ENCODE data around the gene KIF2C.
"Not testable (repeated sequence)": the region's sequence is repeated elsewhere in the genome, so short reads cannot be mapped to it uniquely, and the experiment has no call there.

The KIF2C gene

DNA sequence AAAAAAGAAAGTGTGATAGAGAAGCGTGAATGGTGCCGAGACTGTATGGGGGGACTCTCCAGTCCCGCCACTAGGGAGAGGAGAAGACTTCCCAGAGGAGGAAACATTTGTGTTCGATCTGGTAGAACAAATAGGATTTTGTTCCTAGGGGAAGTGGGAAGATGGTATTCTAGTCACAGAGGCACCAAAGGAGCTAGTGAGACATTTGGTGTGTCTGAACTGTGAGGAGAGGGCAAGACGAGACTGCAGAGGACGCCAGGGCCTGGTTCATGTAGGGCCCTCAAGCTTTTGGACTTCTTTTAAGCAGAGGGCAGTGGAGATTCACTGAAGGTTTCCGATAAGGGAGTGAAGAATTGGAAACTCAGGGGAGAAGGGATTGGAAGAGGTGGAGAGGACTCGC is 71.6 kb downstream of the KIF2C start:
- H3K36me3 ChIP-seq (ENCODE audit: control insufficient read depth in 1 of 2, insufficient read depth in 2 of 2, low read length in 2 of 2) = no peaks in the 10 kb centered on the region
- no peak overlapping the region for H3K4me3 ChIP-seq (ENCODE audit: low read depth in 1 of 2, low read length in 2 of 2)
- no peaks in the 10 kb centered on the region for H3K27me3 ChIP-seq (ENCODE audit: control insufficient read depth in 1 of 2, insufficient read depth in 2 of 2, low read length in 2 of 2)
- H3K27ac ChIP-seq (ENCODE audit: low read depth, low read length) = no peak overlapping the region
- peaks cover 61 to 64% of the 10 kb centered on the region in 2 donors for H3K4me1 ChIP-seq (ENCODE audit: control insufficient read depth in 1 of 2, insufficient read depth in 2 of 2, low read length in 2 of 2)
- no peaks in the 10 kb centered on the region for H3K9me3 ChIP-seq (ENCODE audit: control insufficient read depth in 1 of 2, low read length in 2 of 2)
- H3K9ac ChIP-seq (ENCODE audit: low read depth in 1 of 2, low read length in 2 of 2) = peak overlapping the region in 1 of 2 donors; percentile 7

DNA sequence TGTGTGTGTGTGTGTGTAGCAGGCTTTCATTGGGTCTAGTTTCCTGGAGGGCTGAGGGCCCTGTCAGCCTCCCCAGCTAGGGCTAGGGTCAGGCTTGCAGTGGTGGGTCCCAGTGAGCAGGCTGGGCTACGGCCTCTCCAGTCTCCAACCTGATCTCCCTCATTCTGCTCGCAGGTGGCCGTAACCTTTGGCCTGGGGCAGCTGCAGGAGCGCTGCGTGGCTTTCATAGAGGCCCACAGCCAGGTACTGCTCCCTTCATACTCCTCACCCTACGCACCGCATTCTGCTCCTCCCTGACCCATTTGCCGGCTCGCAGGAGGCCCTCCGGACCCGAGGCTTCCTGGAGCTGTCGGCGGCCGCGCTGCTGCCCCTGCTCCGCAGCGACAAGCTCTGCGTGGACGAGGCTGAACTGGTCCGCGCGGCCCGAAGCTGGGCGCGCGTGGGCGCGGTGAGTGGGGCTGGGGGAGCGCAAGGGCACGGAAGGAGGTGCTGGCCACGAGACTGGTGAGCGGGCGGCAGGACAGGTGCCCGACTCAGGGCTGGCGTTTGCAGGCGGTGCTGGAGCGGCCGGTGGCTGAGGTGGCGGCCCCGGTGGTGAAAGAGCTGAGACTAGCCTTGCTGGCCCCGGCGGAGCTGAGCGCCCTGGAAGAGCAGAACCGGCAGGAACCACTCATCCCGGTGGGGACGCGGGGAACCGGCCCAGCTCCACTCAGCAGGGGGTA is 73.3 kb downstream of the KIF2C start:
- Histone ChIP-seq H3K9me3 (ENCODE audit: control insufficient read depth in 1 of 2, low read length in 2 of 2) (no peaks in the 10 kb centered on the region), H3K4me3 (ENCODE audit: low read depth in 1 of 2, low read length in 2 of 2) (peak overlapping the region; percentile 77 to 86), H3K4me1 (ENCODE audit: control insufficient read depth in 1 of 2, insufficient read depth in 2 of 2, low read length in 2 of 2) (peaks cover 44 to 48% of the 10 kb centered on the region in 2 donors), H3K9ac (ENCODE audit: low read depth in 1 of 2, low read length in 2 of 2) (peak overlapping the region; percentile 72 to 84), H3K27me3 (ENCODE audit: control insufficient read depth in 1 of 2, insufficient read depth in 2 of 2, low read length in 2 of 2) (no peaks in the 10 kb centered on the region), H3K36me3 (ENCODE audit: control insufficient read depth in 1 of 2, insufficient read depth in 2 of 2, low read length in 2 of 2) (no peaks in the 10 kb centered on the region), H3K27ac (ENCODE audit: low read depth, low read length) (peak overlapping the region; percentile 5)

DNA sequence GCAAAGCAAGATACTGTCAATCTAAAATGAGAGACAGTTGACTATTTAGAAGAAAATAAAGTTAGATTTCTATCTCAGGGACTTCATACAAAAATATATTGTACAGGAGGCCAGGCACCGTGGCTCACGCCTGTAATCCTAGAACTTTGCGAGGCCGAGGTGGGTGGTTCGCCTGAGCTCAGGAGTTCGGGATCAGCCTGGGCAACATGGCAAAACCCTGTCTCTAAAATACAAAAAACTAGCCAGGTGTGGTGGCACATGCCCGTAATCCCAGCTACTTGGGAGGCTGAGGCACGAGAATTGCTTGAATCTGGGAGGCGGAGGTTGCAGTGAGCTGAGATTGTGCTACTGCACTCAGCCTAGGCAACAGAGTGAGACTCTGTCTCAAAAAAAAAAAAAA is 76.3 kb downstream of the KIF2C start:
- not testable (repeated sequence) for H3K4me3 ChIP-seq (ENCODE audit: low read depth in 1 of 2, low read length in 2 of 2); H3K9me3 ChIP-seq (ENCODE audit: control insufficient read depth in 1 of 2, low read length in 2 of 2); H3K27ac ChIP-seq (ENCODE audit: low read depth, low read length); H3K9ac ChIP-seq (ENCODE audit: low read depth in 1 of 2, low read length in 2 of 2); H3K27me3 ChIP-seq (ENCODE audit: control insufficient read depth in 1 of 2, insufficient read depth in 2 of 2, low read length in 2 of 2); H3K36me3 ChIP-seq (ENCODE audit: control insufficient read depth in 1 of 2, insufficient read depth in 2 of 2, low read length in 2 of 2)
- H3K4me1 ChIP-seq (ENCODE audit: control insufficient read depth in 1 of 2, insufficient read depth in 2 of 2, low read length in 2 of 2) = peaks cover 21 to 23% of the 10 kb centered on the region in 2 donors

DNA sequence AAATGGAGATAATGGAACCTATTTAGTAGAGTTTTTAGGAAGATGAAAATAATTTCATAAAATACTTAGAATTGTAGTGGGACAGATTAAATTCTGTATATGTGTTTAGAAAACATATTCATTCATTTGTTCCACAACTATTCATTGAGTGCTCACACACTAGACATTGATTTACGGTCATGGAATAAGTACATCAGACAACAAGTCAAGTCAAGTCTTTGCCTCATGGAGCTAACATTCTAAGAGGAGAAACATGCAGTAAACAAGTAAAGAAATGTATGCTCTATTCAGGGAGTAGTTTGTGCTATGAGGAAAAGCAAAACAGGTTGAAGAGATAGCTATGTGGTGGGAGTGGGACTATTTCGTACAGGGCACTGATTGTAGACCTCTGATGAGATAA is 77.7 kb downstream of the KIF2C start:
- Histone ChIP-seq H3K9ac (ENCODE audit: low read depth in 1 of 2, low read length in 2 of 2) (no peak overlapping the region), H3K36me3 (ENCODE audit: control insufficient read depth in 1 of 2, insufficient read depth in 2 of 2, low read length in 2 of 2) (no peaks in the 10 kb centered on the region), H3K27me3 (ENCODE audit: control insufficient read depth in 1 of 2, insufficient read depth in 2 of 2, low read length in 2 of 2) (no peaks in the 10 kb centered on the region), H3K4me3 (ENCODE audit: low read depth in 1 of 2, low read length in 2 of 2) (no peak overlapping the region), H3K9me3 (ENCODE audit: control insufficient read depth in 1 of 2, low read length in 2 of 2) (no peaks in the 10 kb centered on the region), H3K4me1 (ENCODE audit: control insufficient read depth in 1 of 2, insufficient read depth in 2 of 2, low read length in 2 of 2) (peaks cover 10 to 12% of the 10 kb centered on the region in 2 donors), H3K27ac (ENCODE audit: low read depth, low read length) (no peak overlapping the region)
